ENCODE measurements around the gene SEPTIN5. TPM values are rescaled to one million over a fixed set of nuclear protein-coding genes. Genes with fewer than 3 reads are reported as not detected.
A peak's percentile ranks its signal among the peaks of the same experiment; 100 is the strongest.

The SEPTIN5 gene
- polyA plus RNA-seq, 1 of the 3 experiments (the other 2 are of a cell fraction), result 14.0 TPM

GRCh38 chr22:19757985-19758895 is 43.9 kb downstream of the SEPTIN5 start:
- peak; percentile 63 for DNase-seq
- H3K27me3 ChIP-seq (ENCODE audit: insufficient read depth), result peaks cover 53% of the 10 kb centered on the region
- H3K27ac ChIP-seq (ENCODE audit: low read depth in 2 of 2, low read length in 1 of 2), result no peak overlapping the region
- H3K4me3 ChIP-seq (ENCODE audit: low read depth in 2 of 2, low read length in 1 of 2), result no peak overlapping the region
- WGBS (ENCODE audit: low lambda C conversion rate), result 80% methylated on average over 12 of the region's 43 CpGs
- no peaks in the 10 kb centered on the region for H3K9me2 ChIP-seq
- no peak overlapping the region for H3K9ac ChIP-seq
- H2AFZ ChIP-seq (ENCODE audit: low read depth), result no peak overlapping the region
- peaks cover 0 to 6% of the 10 kb centered on the region in 2 experiments; a peak in 2 of 4 replicates for H3K4me1 ChIP-seq (ENCODE audit: control insufficient read depth in 1 of 2, insufficient read depth in 2 of 2, low read depth in 1 of 2, low read length in 1 of 2)
- no peaks in the 10 kb centered on the region for H3F3A ChIP-seq (replicated peaks; ENCODE audit: insufficient read depth)
- no peak overlapping the region for H3K4me2 ChIP-seq
- H3K9me3 ChIP-seq, result no peaks in the 10 kb centered on the region
- POLR2A ChIA-PET, result no interaction called here
- H4K20me1 ChIP-seq (ENCODE audit: insufficient read depth), result no peaks in the 10 kb centered on the region
- H3K36me3 ChIP-seq (replicated peaks in 1 of 2; ENCODE audit: control insufficient read depth in 1 of 2, insufficient read depth in 2 of 2, low read length in 1 of 2), result no peaks in the 10 kb centered on the region
- no peak for TF ChIP-seq RAD21 (IDR thresholded peaks at IDR 0.05; ENCODE audit: low read length)
- no peak for TF ChIP-seq CHD2 (IDR thresholded peaks at IDR 0.05; ENCODE audit: low read length, partially characterized antibody)
- TF ChIP-seq, protein P1, sequence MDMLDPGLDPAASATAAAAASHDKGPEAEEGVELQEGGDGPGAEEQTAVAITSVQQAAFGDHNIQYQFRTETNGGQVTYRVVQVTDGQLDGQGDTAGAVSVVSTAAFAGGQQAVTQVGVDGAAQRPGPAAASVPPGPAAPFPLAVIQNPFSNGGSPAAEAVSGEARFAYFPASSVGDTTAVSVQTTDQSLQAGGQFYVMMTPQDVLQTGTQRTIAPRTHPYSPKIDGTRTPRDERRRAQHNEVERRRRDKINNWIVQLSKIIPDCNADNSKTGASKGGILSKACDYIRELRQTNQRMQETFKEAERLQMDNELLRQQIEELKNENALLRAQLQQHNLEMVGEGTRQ (IDR thresholded peaks at IDR 0.05; ENCODE audit: borderline replicate concordance, low read depth, low read length), result no peak
- no peak for TF ChIP-seq EZH2phosphoT487 (IDR thresholded peaks at IDR 0.05; ENCODE audit: borderline replicate concordance, low read depth)
- TF ChIP-seq MAX (IDR thresholded peaks at IDR 0.05; ENCODE audit: low read depth), result no peak
- TF ChIP-seq RXRA (IDR thresholded peaks at IDR 0.05; ENCODE audit: borderline replicate concordance, low read depth), result no peak
- TF ChIP-seq MEF2A (IDR thresholded peaks at IDR 0.05; ENCODE audit: borderline replicate concordance, low read depth), result no peak
- TF ChIP-seq POLR2AphosphoS5 (IDR thresholded peaks at IDR 0.05; ENCODE audit: low read depth, low read length), result no peak
- no peak for TF ChIP-seq FOSL2 (IDR thresholded peaks at IDR 0.05; ENCODE audit: borderline replicate concordance, low read depth)
- TF ChIP-seq NRF1 (IDR thresholded peaks at IDR 0.05; ENCODE audit: low read depth, low read length), result no peak
- TF ChIP-seq, protein P2, sequence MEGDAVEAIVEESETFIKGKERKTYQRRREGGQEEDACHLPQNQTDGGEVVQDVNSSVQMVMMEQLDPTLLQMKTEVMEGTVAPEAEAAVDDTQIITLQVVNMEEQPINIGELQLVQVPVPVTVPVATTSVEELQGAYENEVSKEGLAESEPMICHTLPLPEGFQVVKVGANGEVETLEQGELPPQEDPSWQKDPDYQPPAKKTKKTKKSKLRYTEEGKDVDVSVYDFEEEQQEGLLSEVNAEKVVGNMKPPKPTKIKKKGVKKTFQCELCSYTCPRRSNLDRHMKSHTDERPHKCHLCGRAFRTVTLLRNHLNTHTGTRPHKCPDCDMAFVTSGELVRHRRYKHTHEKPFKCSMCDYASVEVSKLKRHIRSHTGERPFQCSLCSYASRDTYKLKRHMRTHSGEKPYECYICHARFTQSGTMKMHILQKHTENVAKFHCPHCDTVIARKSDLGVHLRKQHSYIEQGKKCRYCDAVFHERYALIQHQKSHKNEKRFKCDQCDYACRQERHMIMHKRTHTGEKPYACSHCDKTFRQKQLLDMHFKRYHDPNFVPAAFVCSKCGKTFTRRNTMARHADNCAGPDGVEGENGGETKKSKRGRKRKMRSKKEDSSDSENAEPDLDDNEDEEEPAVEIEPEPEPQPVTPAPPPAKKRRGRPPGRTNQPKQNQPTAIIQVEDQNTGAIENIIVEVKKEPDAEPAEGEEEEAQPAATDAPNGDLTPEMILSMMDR (IDR thresholded peaks at IDR 0.05), result no peak
- no peak for TF ChIP-seq SIN3A (IDR thresholded peaks at IDR 0.05; ENCODE audit: borderline replicate concordance, low read depth, low read length)
- TF ChIP-seq GABPA (IDR thresholded peaks at IDR 0.05; ENCODE audit: low read depth), result no peak
- TF ChIP-seq NFIC (IDR thresholded peaks at IDR 0.05; ENCODE audit: borderline replicate concordance), result no peak
- TF ChIP-seq, protein P3, sequence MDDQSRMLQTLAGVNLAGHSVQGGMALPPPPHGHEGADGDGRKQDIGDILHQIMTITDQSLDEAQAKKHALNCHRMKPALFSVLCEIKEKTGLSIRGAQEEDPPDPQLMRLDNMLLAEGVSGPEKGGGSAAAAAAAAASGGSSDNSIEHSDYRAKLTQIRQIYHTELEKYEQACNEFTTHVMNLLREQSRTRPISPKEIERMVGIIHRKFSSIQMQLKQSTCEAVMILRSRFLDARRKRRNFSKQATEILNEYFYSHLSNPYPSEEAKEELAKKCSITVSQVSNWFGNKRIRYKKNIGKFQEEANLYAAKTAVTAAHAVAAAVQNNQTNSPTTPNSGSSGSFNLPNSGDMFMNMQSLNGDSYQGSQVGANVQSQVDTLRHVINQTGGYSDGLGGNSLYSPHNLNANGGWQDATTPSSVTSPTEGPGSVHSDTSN (IDR thresholded peaks at IDR 0.05), result no peak
- no peak for TF ChIP-seq REST (IDR thresholded peaks at IDR 0.05; ENCODE audit: low read depth, low read length)
- no peak for TF ChIP-seq FOXM1 (IDR thresholded peaks at IDR 0.05; ENCODE audit: low read depth)
- no peak for TF ChIP-seq SMC3 (IDR thresholded peaks at IDR 0.05; ENCODE audit: low read depth, low read length)
- no peak for TF ChIP-seq TCF12 (IDR thresholded peaks at IDR 0.05)
- no peaks in the 10 kb centered on the region for H3K79me2 ChIP-seq (ENCODE audit: insufficient read depth)
- CTCF ChIA-PET, result interaction anchor here (0.6 to 2.4 kb wide), 10 partner anchors 11 to 152 kb away, joined by 3 to 12 read pairs (median 4); no protein-coding TSS in a partner anchor
